Activated CD4-positive, alpha-beta memory T cell treated with anti-CD3 and anti-CD28 coated beads, Interleukin-2, amount 10 ng/mL, durations not matched to agents 7 days and 5 days (primary cell): ENCODE measurements around the gene CC2D1A. TPM values are rescaled to one million over a fixed set of nuclear protein-coding genes. Genes with fewer than 3 reads are reported as not detected.
"Not testable (repeated sequence)": the region's sequence is repeated elsewhere in the genome, so short reads cannot be mapped to it uniquely, and the experiment has no call there.

Experiments
- CTCF ChIA-PET: fragments of 350-600 bp; sonication (Branson Sonifier 250); formaldehyde crosslinking; loops from one replicate; lab custom pipeline; 2021; ENCODE audit warnings: antibody characterized with exemption, inconsistent platforms; lab: Charles Lee
- POLR2A ChIA-PET: fragments of 350-600 bp; sonication (Branson Sonifier 250); formaldehyde crosslinking; loops from one replicate; lab custom pipeline; 2021; ENCODE audit warnings: antibody characterized with exemption; lab: Charles Lee
- DNase-seq: peaks from one replicate; pipeline ENCODE4 v3.0.0-alpha.2; 2020
- H3K27ac Mint-ChIP-seq: one replicate; pipeline ENCODE4 v1.8.0; 2021; ENCODE audit warnings: mild to moderate bottlenecking, mixed read lengths
- H3K27me3 Mint-ChIP-seq: one replicate; pipeline ENCODE4 v1.8.0; 2021; ENCODE audit warnings: mixed read lengths
- H3K36me3 Mint-ChIP-seq: one replicate; pipeline ENCODE4 v1.8.0; 2021; ENCODE audit warnings: low read depth, mixed read lengths
- H3K4me1 Mint-ChIP-seq: one replicate; pipeline ENCODE4 v1.8.0; 2021; ENCODE audit warnings: mixed read lengths
- H3K4me3 Mint-ChIP-seq: one replicate; pipeline ENCODE4 v1.8.0; 2021; ENCODE audit warnings: mild to moderate bottlenecking, mixed read lengths
- H3K9me3 Mint-ChIP-seq: one replicate; pipeline ENCODE4 v1.8.0; 2021; ENCODE audit warnings: mixed read lengths
- total RNA-seq, 2 experiments: library from RNA; stranded (reverse); gene quantifications; one replicate each; pipeline ENCODE4 v1.2.3, GENCODE V29; 2021

CC2D1A gene
- total RNA-seq, 2 experiments from 2014 or later = 30.6 to 32.7 TPM

GRCh38 chr19:13918726-13919411, 12.9 kb downstream of the CC2D1A start:
- no peaks in the 10 kb centered on the region for H3K4me1 Mint-ChIP-seq
- H3K36me3 Mint-ChIP-seq = peaks cover 43% of the 10 kb centered on the region
- no peak overlapping the region for H3K4me3 Mint-ChIP-seq
- no peak for DNase-seq
- no peaks in the 10 kb centered on the region for H3K27me3 Mint-ChIP-seq
- no peak overlapping the region for H3K27ac Mint-ChIP-seq
- ChIA-PET CTCF (interaction anchor here (0.6 kb wide), 1 partner anchor 204 kb away, joined by 4 read pairs; no protein-coding TSS in a partner anchor), POLR2A (interaction anchor here (0.7 kb wide), 1 partner anchor 12 kb away, joined by 3 read pairs; no protein-coding TSS in a partner anchor)
- H3K9me3 Mint-ChIP-seq = peaks cover 4% of the 10 kb centered on the region

- H3K4me1 Mint-ChIP-seq = no peaks in the 10 kb centered on the region
- no peaks in the 10 kb centered on the region for H3K27me3 Mint-ChIP-seq
- ChIA-PET CTCF (interaction anchor here (1.4 to 1.7 kb wide), 2 partner anchors 18 to 216 kb away, joined by 4 read pairs; partner anchors contain the start of gene ASF1B), POLR2A (interaction anchor here (0.7 to 1.3 kb wide), 3 partner anchors 9 to 111 kb away, joined by 3 to 5 read pairs (median 3); partner anchors contain the start of gene IL27RA)
- peaks cover 47% of the 10 kb centered on the region for H3K36me3 Mint-ChIP-seq
- peaks cover 4% of the 10 kb centered on the region for H3K9me3 Mint-ChIP-seq
- H3K27ac Mint-ChIP-seq = no peak overlapping the region
- DNase-seq = no peak
- H3K4me3 Mint-ChIP-seq = no peak overlapping the region
Observed at GRCh38 chr19:13920524-13920923, 14.5 kb downstream of the CC2D1A start.

DNA sequence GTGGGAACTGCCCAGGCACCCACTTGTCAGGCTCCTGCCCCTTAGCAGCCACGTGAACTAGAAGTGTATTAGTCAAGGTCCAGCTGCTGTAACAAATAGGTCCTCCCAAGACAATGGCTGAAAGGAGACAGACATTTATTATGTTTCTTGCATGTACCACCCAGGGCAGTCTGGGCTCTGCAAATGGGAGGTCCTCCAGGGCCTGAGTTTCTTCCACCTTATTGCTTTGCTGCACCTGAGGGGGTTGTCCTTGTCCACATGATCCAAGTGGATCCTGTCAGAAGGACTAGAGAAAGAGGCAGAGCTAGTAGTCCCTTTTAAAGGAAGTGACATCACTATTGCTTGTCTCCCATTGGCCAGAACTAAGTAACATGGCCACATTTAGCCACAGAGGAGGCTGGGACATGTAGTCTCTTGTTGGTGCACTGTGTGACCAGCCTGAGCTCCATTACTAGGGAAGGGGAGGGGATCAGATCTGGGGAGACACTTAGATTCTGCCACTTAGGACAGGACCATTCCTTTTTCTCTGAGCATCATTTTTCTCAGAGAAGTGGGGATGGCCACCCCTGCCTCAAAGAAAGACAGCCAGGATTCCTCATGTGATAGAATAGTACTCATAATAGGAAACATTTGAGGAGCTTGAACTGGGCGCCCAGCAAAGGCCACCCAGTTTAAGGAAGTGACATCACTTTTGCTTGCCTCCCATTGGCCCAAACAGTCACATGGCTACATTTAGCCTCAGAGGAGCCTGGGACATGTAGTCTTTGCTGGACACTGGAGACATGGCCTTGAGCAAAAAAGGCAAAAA, 15.1 kb downstream of the CC2D1A start:
- H3K27me3 Mint-ChIP-seq = no peaks in the 10 kb centered on the region
- CTCF ChIA-PET = interaction anchor here (0.6 to 1.7 kb wide), 3 partner anchors 10 to 216 kb away, joined by 3 to 4 read pairs (median 4); partner anchors contain the start of gene ASF1B
- H3K9me3 Mint-ChIP-seq = peaks cover 4% of the 10 kb centered on the region
- POLR2A ChIA-PET = interaction anchor here (0.7 to 1.3 kb wide), 3 partner anchors 10 to 110 kb away, joined by 3 to 5 read pairs (median 3); partner anchors contain the start of gene IL27RA
- H3K4me3 Mint-ChIP-seq = no peak overlapping the region
- H3K4me1 Mint-ChIP-seq = peaks cover 3% of the 10 kb centered on the region
- peaks cover 49% of the 10 kb centered on the region for H3K36me3 Mint-ChIP-seq
- H3K27ac Mint-ChIP-seq = no peak overlapping the region
- peak; percentile 46 for DNase-seq

GRCh38 chr19:13922118-13922517, 16.1 kb downstream of the CC2D1A start:
- DNase-seq, H3K27me3 Mint-ChIP-seq, POLR2A ChIA-PET, H3K27ac Mint-ChIP-seq, H3K9me3 Mint-ChIP-seq, H3K4me3 Mint-ChIP-seq: not testable (repeated sequence)
- CTCF ChIA-PET = interaction anchor here (1.7 kb wide), 1 partner anchor 215 kb away, joined by 4 read pairs; the partner anchor contains the start of gene ASF1B
- Mint-ChIP-seq H3K36me3 (peaks cover 56% of the 10 kb centered on the region), H3K4me1 (peaks cover 11% of the 10 kb centered on the region)

GRCh38 chr19:13923194-13923987, 17.4 kb downstream of the CC2D1A start:
- ChIA-PET POLR2A (no interaction called here), CTCF (no interaction called here)
- DNase-seq = no peak
- no peak overlapping the region for H3K4me3 Mint-ChIP-seq
- H3K4me1 Mint-ChIP-seq = peaks cover 12% of the 10 kb centered on the region
- no peaks in the 10 kb centered on the region for H3K27me3 Mint-ChIP-seq
- no peak overlapping the region for H3K27ac Mint-ChIP-seq
- peaks cover 57% of the 10 kb centered on the region for H3K36me3 Mint-ChIP-seq
- H3K9me3 Mint-ChIP-seq = peaks cover 4% of the 10 kb centered on the region

GRCh38 chr19:13926010-13926409, 20.0 kb downstream of the CC2D1A start:
- H3K4me3 Mint-ChIP-seq = no peak overlapping the region
- ChIA-PET CTCF (interaction anchor here (0.5 to 1.6 kb wide), 2 partner anchors 9 to 152 kb away, joined by 3 read pairs; no protein-coding TSS in a partner anchor), POLR2A (no interaction called here)
- peaks cover 3% of the 10 kb centered on the region for H3K9me3 Mint-ChIP-seq
- DNase-seq = no peak
- H3K27me3 Mint-ChIP-seq = no peaks in the 10 kb centered on the region
- peak overlapping the region; percentile 45 for H3K27ac Mint-ChIP-seq
- H3K4me1 Mint-ChIP-seq = peaks cover 12% of the 10 kb centered on the region
- peaks cover 42% of the 10 kb centered on the region for H3K36me3 Mint-ChIP-seq

DNA sequence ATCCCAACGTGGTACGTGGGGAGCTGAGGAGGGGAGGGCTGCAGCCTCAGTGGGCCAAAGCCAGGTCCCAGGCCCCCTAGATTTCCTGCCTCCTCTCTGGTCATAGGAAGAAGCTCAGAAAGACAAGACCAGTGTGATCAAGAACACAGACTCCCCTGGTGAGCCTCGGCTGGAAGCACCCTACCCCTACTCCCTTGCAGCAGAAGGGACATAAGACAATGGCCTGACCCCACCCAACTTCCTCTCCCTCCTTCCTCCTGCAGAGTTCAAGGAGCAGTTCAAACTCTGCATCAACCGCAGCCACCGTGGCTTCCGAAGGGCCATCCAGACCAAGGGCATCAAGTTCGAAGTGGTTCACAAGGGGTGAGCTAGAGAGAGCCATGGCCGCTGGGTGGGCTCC, 20.7 kb downstream of the CC2D1A start:
- ChIA-PET POLR2A (no interaction called here), CTCF (interaction anchor here (1.6 kb wide), 1 partner anchor 10 kb away, joined by 3 read pairs; no protein-coding TSS in a partner anchor)
- Mint-ChIP-seq H3K4me3 (no peak overlapping the region), H3K9me3 (no peaks in the 10 kb centered on the region), H3K27ac (peak overlapping the region; percentile 40), H3K36me3 (peaks cover 35% of the 10 kb centered on the region), H3K4me1 (peaks cover 12% of the 10 kb centered on the region), H3K27me3 (no peaks in the 10 kb centered on the region)
- no peak for DNase-seq

GRCh38 chr19:13929340-13929739, 23.3 kb downstream of the CC2D1A start:
- Mint-ChIP-seq H3K4me1 (peaks cover 12% of the 10 kb centered on the region), H3K27me3 (peaks cover under 1% of the 10 kb centered on the region), H3K36me3 (peaks cover 20% of the 10 kb centered on the region), H3K4me3 (no peak overlapping the region), H3K9me3 (no peaks in the 10 kb centered on the region), H3K27ac (no peak overlapping the region)
- ChIA-PET POLR2A (no interaction called here), CTCF (no interaction called here)
- no peak for DNase-seq

DNA sequence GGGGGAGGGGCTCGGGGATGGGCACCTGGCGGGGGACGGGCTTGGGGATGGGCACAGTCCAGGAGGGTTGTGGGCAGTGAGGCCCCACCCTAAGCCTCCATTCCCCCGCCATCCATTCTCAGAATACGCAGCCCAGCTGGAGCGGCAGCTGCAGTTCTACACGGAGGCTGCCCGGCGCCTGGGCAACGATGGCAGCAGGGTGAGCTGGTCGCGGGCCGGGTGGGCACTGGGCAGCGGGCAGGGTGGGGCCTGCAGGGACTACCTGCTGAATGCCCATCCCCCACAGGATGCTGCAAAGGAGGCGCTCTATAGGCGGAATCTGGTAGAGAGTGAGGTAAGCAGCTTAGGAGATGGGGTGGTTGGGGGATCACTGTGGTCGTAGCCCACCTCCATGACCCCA, 24.0 kb downstream of the CC2D1A start:
- Mint-ChIP-seq H3K36me3 (peaks cover 17% of the 10 kb centered on the region), H3K9me3 (no peaks in the 10 kb centered on the region), H3K27ac (no peak overlapping the region), H3K27me3 (peaks cover 5% of the 10 kb centered on the region), H3K4me3 (no peak overlapping the region), H3K4me1 (peaks cover 12% of the 10 kb centered on the region)
- DNase-seq = no peak
- ChIA-PET POLR2A (no interaction called here), CTCF (no interaction called here)

DNA sequence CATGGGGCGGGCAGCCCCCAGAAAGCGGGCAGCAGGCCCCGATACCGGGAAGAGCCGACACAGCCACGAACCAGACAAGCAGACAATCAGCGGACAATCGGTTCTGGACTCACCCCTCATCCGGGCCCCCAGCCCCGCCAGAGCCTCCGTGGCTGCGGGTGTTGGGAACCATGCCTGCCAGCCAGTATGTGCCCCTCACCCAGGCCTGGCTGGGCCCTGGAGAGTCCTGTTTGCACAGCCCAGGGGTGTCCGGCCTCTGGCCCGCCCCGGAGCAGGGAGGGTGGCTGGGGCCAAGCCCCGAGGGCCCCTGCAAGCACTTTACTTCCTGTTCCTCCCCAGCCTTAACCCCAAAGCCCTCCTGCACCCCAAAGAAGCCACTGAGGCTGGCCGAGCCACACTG, 24.4 kb downstream of the CC2D1A start:
- POLR2A ChIA-PET = no interaction called here
- CTCF ChIA-PET = no interaction called here
- peaks cover 12% of the 10 kb centered on the region for H3K4me1 Mint-ChIP-seq
- no peak for DNase-seq
- H3K9me3 Mint-ChIP-seq = no peaks in the 10 kb centered on the region
- H3K36me3 Mint-ChIP-seq = peaks cover 15% of the 10 kb centered on the region
- H3K4me3 Mint-ChIP-seq = no peak overlapping the region
- no peak overlapping the region for H3K27ac Mint-ChIP-seq
- peaks cover 5% of the 10 kb centered on the region for H3K27me3 Mint-ChIP-seq

GRCh38 chr19:13931391-13932148, 25.6 kb downstream of the CC2D1A start:
- Mint-ChIP-seq H3K4me3 (no peak overlapping the region), H3K27ac (no peak overlapping the region), H3K4me1 (peaks cover 9% of the 10 kb centered on the region), H3K27me3 (peaks cover 5% of the 10 kb centered on the region), H3K36me3 (peaks cover 11% of the 10 kb centered on the region), H3K9me3 (no peaks in the 10 kb centered on the region)
- CTCF ChIA-PET = no interaction called here
- DNase-seq = no peak
- POLR2A ChIA-PET = no interaction called here

DNA sequence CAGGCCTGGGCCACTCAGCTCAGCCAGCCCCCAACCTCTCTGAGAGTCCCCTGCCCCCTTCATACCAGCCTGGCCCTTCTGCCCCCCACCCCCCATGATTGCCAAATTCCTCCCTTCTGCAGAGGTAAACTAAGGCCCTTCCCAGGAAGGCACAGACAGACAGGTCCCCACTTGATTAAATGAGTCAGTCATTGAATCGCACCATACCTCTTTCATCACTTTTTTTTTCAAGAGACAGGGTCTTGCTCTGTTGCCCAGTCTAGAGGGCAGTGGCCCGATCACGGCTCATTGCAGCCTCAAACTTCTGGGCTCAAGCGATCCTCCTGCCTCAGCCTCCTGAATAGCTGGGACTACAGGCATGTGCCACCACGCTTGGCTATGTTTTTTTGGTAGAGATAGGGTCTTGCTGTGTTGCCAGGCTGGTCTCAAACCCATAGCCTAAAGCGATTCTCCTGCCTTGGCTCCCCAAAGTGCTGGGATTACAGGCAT, 26.2 kb downstream of the CC2D1A start:
- ChIA-PET POLR2A (no interaction called here), CTCF (interaction anchor here (0.9 kb wide), 1 partner anchor 140 kb away, joined by 3 read pairs; the partner anchor contains the start of gene MISP3)
- H3K36me3 Mint-ChIP-seq = peaks cover 6% of the 10 kb centered on the region
- H3K27me3 Mint-ChIP-seq = peaks cover 5% of the 10 kb centered on the region
- no peaks in the 10 kb centered on the region for H3K9me3 Mint-ChIP-seq
- DNase-seq = no peak
- peaks cover 2% of the 10 kb centered on the region for H3K4me1 Mint-ChIP-seq
- H3K4me3 Mint-ChIP-seq = no peak overlapping the region
- no peak overlapping the region for H3K27ac Mint-ChIP-seq
